ENCODE results near the gene CCDC40. TPM values are rescaled to one million over a fixed set of nuclear protein-coding genes. Genes with fewer than 3 reads are reported as not detected.

Gene CCDC40
- total and polyA plus RNA-seq, 11 donors: 2.4 to 9.0 (median 5.9) TPM

DNA sequence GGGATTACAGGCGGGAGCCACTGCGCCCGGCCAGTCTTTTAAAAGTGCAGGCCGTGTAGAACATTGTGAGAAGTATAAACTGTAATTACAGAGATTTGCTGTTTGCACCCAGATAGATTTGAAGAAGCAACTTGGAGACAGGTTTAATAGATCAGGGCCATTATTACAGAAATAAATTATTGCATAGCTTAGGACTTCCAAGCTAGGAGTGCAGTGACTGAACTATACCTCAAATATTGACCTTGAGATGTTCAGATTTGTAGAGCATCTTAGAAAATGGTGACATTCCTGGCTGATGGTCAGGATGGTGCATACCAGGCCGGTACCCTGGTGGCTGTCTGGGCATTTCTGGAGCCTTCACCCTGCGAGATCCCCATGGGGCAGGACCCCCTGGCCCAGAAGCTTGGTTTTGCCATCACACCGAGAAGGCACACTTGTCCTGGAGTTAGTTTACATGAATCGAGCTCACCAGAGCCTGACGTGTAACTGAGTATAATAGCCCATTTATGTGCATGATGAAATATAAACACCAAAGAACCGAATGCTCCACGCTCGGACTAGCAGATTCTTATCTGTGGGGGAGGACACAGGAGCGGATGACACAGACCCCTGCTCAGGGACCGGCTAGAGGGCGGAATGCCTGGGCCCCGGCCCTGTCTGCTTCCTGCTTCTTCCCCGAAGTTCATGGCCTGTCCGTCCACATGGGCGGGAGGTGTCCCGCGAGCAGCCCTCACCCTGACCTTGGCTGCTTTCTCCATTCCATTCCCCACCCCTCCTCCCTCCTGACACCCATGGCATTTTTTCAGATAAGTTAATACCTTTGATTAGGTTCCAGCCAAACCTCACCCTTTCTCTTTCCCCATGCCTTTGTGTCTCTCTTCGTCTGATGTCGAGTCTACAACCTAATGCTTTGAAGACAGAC, 32.1 kb downstream of the CCDC40 start:
- peak in 3 of 4 donors; percentile 49 to 60 (median 57) for ATAC-seq
- H3K27ac ChIP-seq: peak overlapping the region in 10 of 12 donors; percentile 19 to 92 (median 66)
- no peaks in the 10 kb centered on the region for H3K27me3 ChIP-seq
- no peaks in the 10 kb centered on the region for H3K36me3 ChIP-seq
- DNase-seq: peak in 4 of 5 donors; percentile 41 to 63 (median 48)
- peaks cover 0 to 51% (median 31%) of the 10 kb centered on the region in 12 donors for H3K4me1 ChIP-seq
- 46 to 64% (median 62%) methylated on average over 22 to 23 of the region's 23 CpGs for WGBS, 4 donors
- TF ChIP-seq, protein P1, sequence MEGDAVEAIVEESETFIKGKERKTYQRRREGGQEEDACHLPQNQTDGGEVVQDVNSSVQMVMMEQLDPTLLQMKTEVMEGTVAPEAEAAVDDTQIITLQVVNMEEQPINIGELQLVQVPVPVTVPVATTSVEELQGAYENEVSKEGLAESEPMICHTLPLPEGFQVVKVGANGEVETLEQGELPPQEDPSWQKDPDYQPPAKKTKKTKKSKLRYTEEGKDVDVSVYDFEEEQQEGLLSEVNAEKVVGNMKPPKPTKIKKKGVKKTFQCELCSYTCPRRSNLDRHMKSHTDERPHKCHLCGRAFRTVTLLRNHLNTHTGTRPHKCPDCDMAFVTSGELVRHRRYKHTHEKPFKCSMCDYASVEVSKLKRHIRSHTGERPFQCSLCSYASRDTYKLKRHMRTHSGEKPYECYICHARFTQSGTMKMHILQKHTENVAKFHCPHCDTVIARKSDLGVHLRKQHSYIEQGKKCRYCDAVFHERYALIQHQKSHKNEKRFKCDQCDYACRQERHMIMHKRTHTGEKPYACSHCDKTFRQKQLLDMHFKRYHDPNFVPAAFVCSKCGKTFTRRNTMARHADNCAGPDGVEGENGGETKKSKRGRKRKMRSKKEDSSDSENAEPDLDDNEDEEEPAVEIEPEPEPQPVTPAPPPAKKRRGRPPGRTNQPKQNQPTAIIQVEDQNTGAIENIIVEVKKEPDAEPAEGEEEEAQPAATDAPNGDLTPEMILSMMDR (IDR thresholded peaks at IDR 0.05): no peak
- no peak for TF ChIP-seq POLR2A (IDR thresholded peaks at IDR 0.05)
- intact Hi-C loops (cut with DNase I): loop anchor here in 2 of 10 donors (2.0 to 5.0 kb wide), 2 partner anchors 32 to 61 kb away; partner anchors contain the start of gene CCDC40 (in 1 of the 2)
- H3K9me3 ChIP-seq: no peaks in the 10 kb centered on the region
- no peak overlapping the region for H3K4me3 ChIP-seq

DNA sequence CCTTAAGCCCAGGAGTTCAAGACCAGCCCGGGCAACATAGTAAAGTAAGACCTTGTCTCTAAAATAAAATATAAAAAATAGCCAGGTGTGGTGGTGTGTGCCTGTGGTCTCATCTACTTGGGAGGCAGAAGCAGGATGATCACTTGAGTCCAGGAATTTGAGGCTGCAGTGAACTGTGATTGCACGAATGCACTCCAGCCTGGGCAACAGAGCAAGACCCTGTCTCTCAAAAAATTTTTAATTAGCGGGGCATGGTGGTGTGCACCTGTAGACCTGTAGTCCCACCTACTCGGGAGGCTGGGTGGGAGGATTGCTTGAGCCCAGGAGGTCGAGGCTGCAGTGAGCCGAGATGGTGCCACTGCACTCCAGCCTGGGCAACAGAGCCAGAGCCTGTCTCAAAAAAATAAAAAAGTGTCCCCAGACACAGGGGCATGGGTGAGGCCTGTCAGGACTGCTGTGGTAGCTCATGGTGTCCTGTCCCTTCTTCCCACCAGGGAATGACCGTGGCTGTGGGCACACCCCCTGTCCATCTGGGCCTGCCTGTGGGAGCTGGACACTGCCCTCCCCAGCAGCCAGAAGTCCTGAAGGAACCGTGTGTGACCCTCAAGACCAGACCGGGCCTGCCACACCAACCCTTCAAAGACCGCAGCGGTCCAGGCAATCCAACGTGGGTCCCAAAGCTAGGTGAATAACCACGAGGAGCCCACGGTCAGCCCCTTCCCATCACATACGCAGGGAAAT, 34.1 kb downstream of the CCDC40 start:
- intact Hi-C loops (cut with DNase I): loop anchor here in 1 of 10 donors (10.0 kb wide), 1 partner anchor 66 kb away; no protein-coding TSS in a partner anchor
- Histone ChIP-seq H3K27ac (peak overlapping the region; percentile 72 to 92 (median 86)), H3K36me3 (no peaks in the 10 kb centered on the region), H3K4me1 (peaks cover 0 to 40% (median 31%) of the 10 kb centered on the region in 12 donors), H3K4me3 (peak overlapping the region; percentile 3 to 59 (median 44)), H3K27me3 (no peaks in the 10 kb centered on the region), H3K9me3 (no peaks in the 10 kb centered on the region)
- DNase-seq (no peak), ATAC-seq (peak; percentile 21 to 40 (median 30))
- TF ChIP-seq, protein P1 (IDR thresholded peaks at IDR 0.05): no peak
- no peak for TF ChIP-seq POLR2A (IDR thresholded peaks at IDR 0.05)
- WGBS, 4 donors: 52 to 85% (median 64%) methylated on average over 7 to 15 of the region's 15 CpGs

DNA sequence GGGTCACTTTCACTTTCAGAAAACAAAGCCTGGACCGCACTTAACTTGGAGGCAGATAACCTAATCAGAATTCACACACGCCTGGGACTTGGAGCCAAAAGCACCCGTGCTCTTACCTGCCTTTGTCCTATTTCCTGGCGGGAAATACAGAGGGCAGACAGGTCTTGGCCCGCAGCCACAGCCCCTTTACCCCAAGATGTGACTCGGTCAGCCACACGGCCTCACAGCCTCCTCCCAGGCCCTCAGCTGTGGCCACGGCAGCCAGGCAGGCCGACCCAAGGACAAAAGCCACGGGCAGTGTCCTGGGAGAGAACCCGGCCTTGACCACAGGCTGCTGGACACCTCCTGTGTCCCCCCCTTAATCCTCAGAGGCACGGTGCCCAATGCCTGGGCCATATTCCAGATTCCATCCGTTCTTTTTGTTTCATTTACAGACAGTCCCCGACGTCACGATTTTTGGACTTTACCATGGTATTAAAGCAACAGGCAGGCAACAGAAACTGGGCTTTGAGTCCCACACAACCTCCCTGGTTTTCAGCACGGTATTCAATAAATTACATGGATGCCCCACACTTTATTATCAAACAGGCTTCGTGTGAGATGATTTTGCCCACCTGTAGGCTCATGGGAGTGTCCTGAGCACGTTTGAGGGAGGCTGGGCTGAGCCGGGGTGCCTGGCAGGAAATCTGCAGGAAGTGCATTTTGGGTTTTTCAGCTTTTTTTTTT, 34.8 kb downstream of the CCDC40 start:
- H3K4me3 ChIP-seq: peak overlapping the region; percentile 3 to 59 (median 44)
- intact Hi-C loops (cut with DNase I): loop anchor here in 1 of 10 donors (10.0 kb wide), 1 partner anchor 66 kb away; no protein-coding TSS in a partner anchor
- peak; percentile 47 to 71 (median 62) for DNase-seq

More for the DNA sequence above, 34.8 kb downstream of the CCDC40 start:
- peaks cover 0 to 40% (median 31%) of the 10 kb centered on the region in 12 donors for H3K4me1 ChIP-seq
- no peaks in the 10 kb centered on the region for H3K27me3 ChIP-seq
- peak; percentile 67 to 79 (median 68) for ATAC-seq
- peak overlapping the region; percentile 72 to 92 (median 86) for H3K27ac ChIP-seq
- no peaks in the 10 kb centered on the region for H3K9me3 ChIP-seq
- no peaks in the 10 kb centered on the region for H3K36me3 ChIP-seq
- WGBS, 4 donors: 7 to 35% (median 13%) methylated on average over 19 to 20 of the region's 20 CpGs
- no peak for TF ChIP-seq POLR2A (IDR thresholded peaks at IDR 0.05)
- TF ChIP-seq, protein P1 (IDR thresholded peaks at IDR 0.05): no peak

All from heart left ventricle (tissue), 16 donors.